Measurements from ENCODE around the gene VGLL1. TPM values are rescaled to one million over a fixed set of nuclear protein-coding genes. Genes with fewer than 3 reads are reported as not detected.
A peak's percentile ranks its signal among the peaks of the same experiment; 100 is the strongest.

The VGLL1 gene
- total RNA-seq, 2 donors from 2014 or later, result not detected

- intact Hi-C loops (cut with DNase I), result no loop called here
- H3K4me3 ChIP-seq, result no peak overlapping the region
- H3K27ac ChIP-seq, result no peak overlapping the region
- no peak for DNase-seq
- H3K9ac ChIP-seq (ENCODE audit: low read depth in 2 of 2, low read length in 2 of 2), result no peak overlapping the region
- no peaks in the 10 kb centered on the region for H3K36me3 ChIP-seq
- H3K27me3 ChIP-seq, result no peaks in the 10 kb centered on the region
- H3K9me3 ChIP-seq, result no peaks in the 10 kb centered on the region
- TF ChIP-seq, protein P1, sequence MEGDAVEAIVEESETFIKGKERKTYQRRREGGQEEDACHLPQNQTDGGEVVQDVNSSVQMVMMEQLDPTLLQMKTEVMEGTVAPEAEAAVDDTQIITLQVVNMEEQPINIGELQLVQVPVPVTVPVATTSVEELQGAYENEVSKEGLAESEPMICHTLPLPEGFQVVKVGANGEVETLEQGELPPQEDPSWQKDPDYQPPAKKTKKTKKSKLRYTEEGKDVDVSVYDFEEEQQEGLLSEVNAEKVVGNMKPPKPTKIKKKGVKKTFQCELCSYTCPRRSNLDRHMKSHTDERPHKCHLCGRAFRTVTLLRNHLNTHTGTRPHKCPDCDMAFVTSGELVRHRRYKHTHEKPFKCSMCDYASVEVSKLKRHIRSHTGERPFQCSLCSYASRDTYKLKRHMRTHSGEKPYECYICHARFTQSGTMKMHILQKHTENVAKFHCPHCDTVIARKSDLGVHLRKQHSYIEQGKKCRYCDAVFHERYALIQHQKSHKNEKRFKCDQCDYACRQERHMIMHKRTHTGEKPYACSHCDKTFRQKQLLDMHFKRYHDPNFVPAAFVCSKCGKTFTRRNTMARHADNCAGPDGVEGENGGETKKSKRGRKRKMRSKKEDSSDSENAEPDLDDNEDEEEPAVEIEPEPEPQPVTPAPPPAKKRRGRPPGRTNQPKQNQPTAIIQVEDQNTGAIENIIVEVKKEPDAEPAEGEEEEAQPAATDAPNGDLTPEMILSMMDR (IDR thresholded peaks at IDR 0.05), result no peak
- H3K4me1 ChIP-seq, result no peaks in the 10 kb centered on the region
Observed at GRCh38 chrX:136551410-136551809, 19.4 kb downstream of the VGLL1 start.

GRCh38 chrX:136555694-136556093 lies 23.7 kb downstream of the VGLL1 start:
- H3K4me1 ChIP-seq, result no peaks in the 10 kb centered on the region
- no peak overlapping the region for H3K27ac ChIP-seq
- no peaks in the 10 kb centered on the region for H3K9me3 ChIP-seq
- TF ChIP-seq, protein P1 (IDR thresholded peaks at IDR 0.05), result no peak
- H3K36me3 ChIP-seq, result no peaks in the 10 kb centered on the region
- no peak for DNase-seq
- intact Hi-C loops (cut with DNase I), result no loop called here
- H3K9ac ChIP-seq (ENCODE audit: low read depth in 2 of 2, low read length in 2 of 2), result no peak overlapping the region
- H3K4me3 ChIP-seq, result no peak overlapping the region
- no peaks in the 10 kb centered on the region for H3K27me3 ChIP-seq

DNA sequence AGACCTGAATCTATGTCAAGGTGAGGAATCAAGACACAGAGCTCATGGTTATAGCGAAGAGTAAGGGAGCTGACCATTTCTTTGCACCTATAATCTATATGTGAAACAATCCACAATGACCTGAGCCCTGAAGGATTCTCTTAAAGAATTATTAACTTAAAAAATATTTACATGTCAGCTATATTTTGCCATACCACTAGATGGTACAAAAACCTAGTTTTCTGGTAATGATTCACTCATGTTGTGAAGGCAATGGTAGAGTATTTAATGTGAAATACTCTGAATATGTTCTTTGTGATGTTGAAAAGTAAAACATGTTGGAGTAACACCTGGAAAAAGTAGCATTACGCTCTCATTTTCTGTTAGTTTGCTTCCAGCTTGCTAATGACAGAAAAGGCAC lies 40.0 kb downstream of the VGLL1 start:
- no peak for DNase-seq
- no peak overlapping the region for H3K9ac ChIP-seq (ENCODE audit: low read depth in 2 of 2, low read length in 2 of 2)
- H3K36me3 ChIP-seq, result no peaks in the 10 kb centered on the region
- no peaks in the 10 kb centered on the region for H3K9me3 ChIP-seq
- H3K4me3 ChIP-seq, result no peak overlapping the region
- TF ChIP-seq, protein P1 (IDR thresholded peaks at IDR 0.05), result no peak
- H3K27me3 ChIP-seq, result no peaks in the 10 kb centered on the region
- intact Hi-C loops (cut with DNase I), result no loop called here
- H3K4me1 ChIP-seq, result no peaks in the 10 kb centered on the region
- no peak overlapping the region for H3K27ac ChIP-seq

GRCh38 chrX:136574548-136574947 lies 42.5 kb downstream of the VGLL1 start:
- no peaks in the 10 kb centered on the region for H3K4me1 ChIP-seq
- no peaks in the 10 kb centered on the region for H3K36me3 ChIP-seq
- no peak overlapping the region for H3K27ac ChIP-seq
- H3K27me3 ChIP-seq, result no peaks in the 10 kb centered on the region
- intact Hi-C loops (cut with DNase I), result no loop called here
- DNase-seq, result no peak
- H3K9me3 ChIP-seq, result no peaks in the 10 kb centered on the region
- TF ChIP-seq, protein P1 (IDR thresholded peaks at IDR 0.05), result no peak
- H3K4me3 ChIP-seq, result no peak overlapping the region
- no peak overlapping the region for H3K9ac ChIP-seq (ENCODE audit: low read depth in 2 of 2, low read length in 2 of 2)

DNA sequence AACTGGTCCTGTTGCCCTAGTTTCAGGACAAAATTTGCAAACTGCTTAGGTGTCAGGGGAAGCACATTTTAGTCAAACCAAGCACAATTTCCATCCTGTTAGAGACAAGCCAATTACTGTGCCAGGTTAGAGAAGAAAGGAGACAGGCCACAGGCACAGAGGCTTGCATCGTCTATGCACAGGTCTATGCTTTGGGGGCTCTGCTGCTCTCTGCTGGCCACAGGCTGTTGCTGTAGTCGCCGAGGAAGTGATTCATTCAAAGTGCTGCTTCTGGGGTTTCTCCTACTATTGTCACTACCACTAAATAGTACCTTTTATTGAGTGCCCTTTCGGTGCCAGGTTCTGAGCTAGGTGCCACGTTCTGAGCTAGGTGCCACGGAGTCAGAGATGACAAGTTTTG lies 45.5 kb downstream of the VGLL1 start:
- no peaks in the 10 kb centered on the region for H3K4me1 ChIP-seq
- H3K9ac ChIP-seq (ENCODE audit: low read depth in 2 of 2, low read length in 2 of 2), result no peak overlapping the region
- H3K27ac ChIP-seq, result no peak overlapping the region
- H3K9me3 ChIP-seq, result no peaks in the 10 kb centered on the region
- no peak overlapping the region for H3K4me3 ChIP-seq
- no peaks in the 10 kb centered on the region for H3K27me3 ChIP-seq
- TF ChIP-seq, protein P1 (IDR thresholded peaks at IDR 0.05), result peak; percentile 56
- peak; percentile 41 for DNase-seq
- intact Hi-C loops (cut with DNase I), result no loop called here
- no peaks in the 10 kb centered on the region for H3K36me3 ChIP-seq

DNA sequence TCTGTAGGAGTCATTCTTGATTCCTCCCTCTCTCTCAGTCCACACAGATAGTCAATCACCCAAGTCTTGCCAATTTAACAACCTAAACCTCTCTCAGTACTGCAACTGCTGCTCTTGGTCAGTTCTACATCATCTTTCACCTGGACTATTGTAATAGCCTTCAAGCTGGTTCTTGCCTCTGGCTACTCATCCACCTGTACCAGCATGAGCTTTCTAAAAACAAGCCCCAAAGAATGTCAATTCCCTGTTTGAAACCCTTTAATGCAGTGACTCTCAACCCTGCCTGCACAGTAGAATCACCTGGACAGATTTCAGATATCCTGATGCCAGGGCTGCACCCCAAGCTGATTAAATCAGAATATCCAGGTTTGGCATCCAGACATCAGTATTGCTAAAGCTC lies 48.3 kb downstream of the VGLL1 start:
- no peak for DNase-seq
- H3K4me3 ChIP-seq, result no peak overlapping the region
- H3K9me3 ChIP-seq, result no peaks in the 10 kb centered on the region
- no peak overlapping the region for H3K9ac ChIP-seq (ENCODE audit: low read depth in 2 of 2, low read length in 2 of 2)
- TF ChIP-seq, protein P1 (IDR thresholded peaks at IDR 0.05), result no peak
- no peak overlapping the region for H3K27ac ChIP-seq
- H3K4me1 ChIP-seq, result no peaks in the 10 kb centered on the region
- no peaks in the 10 kb centered on the region for H3K36me3 ChIP-seq
- H3K27me3 ChIP-seq, result no peaks in the 10 kb centered on the region
- intact Hi-C loops (cut with DNase I), result no loop called here
